PC-9 (cell line): ENCODE data around the gene SKIL. TPM values are rescaled to one million over a fixed set of nuclear protein-coding genes. Genes with fewer than 3 reads are reported as not detected.

ENCODE experiments used
- BruUV-seq: library from RNA; stranded (reverse); fragments of 400-500 nt; replicated peaks from 2 replicates; lab custom pipeline; 2021; lab: Mats Ljungman, UMichigan
- CTCF ChIA-PET: fragments of 300-600 bp; sonication (Branson Sonifier 250); formaldehyde crosslinking; loops from one replicate; lab custom pipeline; 2022; ENCODE audit warnings: antibody characterized with exemption; lab: Charles Lee
- POLR2A ChIA-PET: fragments of 300-600 bp; sonication (Branson Sonifier 250); formaldehyde crosslinking; loops from one replicate; lab custom pipeline; 2022; ENCODE audit warnings: antibody characterized with exemption; ENCODE audit not compliant: unreplicated experiment; lab: Charles Lee
- DNase-seq, 2 experiments: peaks; one replicate each; pipeline versions ENCODE4 v3.0.0 to v3.0.0-alpha.2; 2015 to 2022; ENCODE audit warnings: mixed read lengths in 1 of 2
- H2AFZ ChIP-seq: fragments of 200-600 bp; sonication (generic); 2 replicates; pipeline ENCODE4 v1.8.1; 2017; ENCODE audit warnings: antibody characterized with exemption
- H3F3A ChIP-seq: fragments of 200-600 bp; sonication (generic); 2 replicates; pipeline ENCODE4 v1.8.1; 2017; ENCODE audit warnings: antibody characterized with exemption, mild to moderate bottlenecking, low read depth; ENCODE audit not compliant: insufficient read depth
- H3K27ac ChIP-seq: fragments of 200-600 bp; sonication (generic); 2 replicates; pipeline ENCODE4 v1.6.1; 2016; ENCODE audit warnings: mixed run types
- H3K27me3 ChIP-seq: fragments of 200-600 bp; sonication (generic); 2 replicates; pipeline ENCODE4 v1.6.1; 2016; ENCODE audit warnings: low read depth, mixed run types; ENCODE audit not compliant: insufficient read depth
- H3K36me3 ChIP-seq: fragments of 200-600 bp; sonication (generic); 2 replicates; pipeline ENCODE4 v1.6.1; 2016; ENCODE audit warnings: low read depth, mixed run types
- H3K4me1 ChIP-seq: fragments of 200-600 bp; sonication (generic); replicated peaks from 2 replicates; pipeline ENCODE4 v1.6.1; 2016; ENCODE audit warnings: mixed run types; ENCODE audit not compliant: insufficient read depth
- H3K4me2 ChIP-seq: fragments of 200-600 bp; sonication (generic); 2 replicates; pipeline ENCODE4 v1.6.1; 2017; ENCODE audit warnings: mixed run types
- H3K4me3 ChIP-seq: fragments of 200-600 bp; sonication (generic); 2 replicates; pipeline ENCODE4 v1.6.1; 2016; ENCODE audit warnings: mixed run types
- H3K79me2 ChIP-seq: fragments of 200-600 bp; sonication (generic); 2 replicates; pipeline ENCODE4 v1.6.1; 2017; ENCODE audit warnings: low read depth, mixed run types
- H3K9me2 ChIP-seq: fragments of 200-600 bp; sonication (generic); 2 replicates; pipeline ENCODE4 v1.8.1; 2017; ENCODE audit warnings: mild to moderate bottlenecking; ENCODE audit not compliant: insufficient read depth
- H3K9me3 ChIP-seq: fragments of 200-600 bp; sonication (generic); 2 replicates; pipeline ENCODE4 v1.8.1; 2016; ENCODE audit warnings: low read depth; ENCODE audit not compliant: insufficient read depth
- H4K20me1 ChIP-seq: fragments of 200-600 bp; sonication (generic); 2 replicates; pipeline ENCODE4 v1.8.1; 2017; ENCODE audit not compliant: insufficient read depth
- EZH2 ChIP-seq: fragments of 200-600 bp; sonication (generic); IDR thresholded peaks from 2 replicates; pipeline ENCODE4 v1.8.0; 2017; ENCODE audit warnings: antibody characterized with exemption, low read depth
- intact Hi-C: fragments of 100-400 bp; cut with micrococcal nuclease; formaldehyde crosslinking; loops from one replicate; pipeline ENCODE4 v1.10.0; 2022; ENCODE audit not compliant: unreplicated experiment
- total RNA-seq: library from RNA; stranded (reverse); gene quantifications from 2 replicates; pipeline ENCODE4 v1.2.3, GENCODE V29; 2021
- TF ChIP-seq, protein P1 (sequence below): fragments of 200-600 bp; sonication (generic); conservative IDR thresholded peaks from 2 replicates; pipeline ENCODE4 v1.6.1; 2017; ENCODE audit warnings: mixed run types, antibody characterized with exemption, mild to moderate bottlenecking, moderate library complexity

The SKIL gene
- total RNA-seq, 1 experiment from 2014 or later: 138 TPM

DNA sequence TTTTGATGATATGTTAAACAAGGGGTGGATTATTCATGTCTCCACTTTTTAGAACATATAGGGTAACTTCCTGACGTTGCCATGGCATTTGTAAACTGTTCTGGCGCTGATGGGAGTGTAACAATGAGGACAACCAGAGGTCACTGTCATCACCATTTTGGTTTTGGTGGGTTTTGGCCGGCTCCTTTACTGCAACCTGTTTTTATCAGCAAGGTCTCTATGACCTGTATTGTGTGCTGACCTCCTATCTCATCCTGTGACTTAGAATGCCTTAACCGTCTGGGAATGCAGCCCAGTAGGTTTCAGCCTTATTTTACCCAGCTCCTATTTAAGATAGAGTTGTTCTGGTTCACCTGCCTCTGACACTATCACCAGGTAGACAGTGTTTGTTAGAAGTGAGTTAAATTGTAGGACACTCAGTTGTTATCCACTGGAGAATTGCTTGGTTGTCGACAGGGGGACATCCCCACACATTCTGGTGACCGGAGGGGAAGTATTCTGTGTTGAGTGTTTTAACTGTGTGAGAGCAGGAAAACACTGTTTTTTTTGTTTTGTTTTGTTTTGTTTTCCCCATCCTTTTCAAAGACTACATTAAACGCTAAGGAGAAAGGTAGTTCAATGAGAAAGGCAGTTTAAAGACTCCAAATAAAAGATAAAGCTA is 36.9 kb upstream of the SKIL start:
- Histone ChIP-seq H3K4me2 (peak overlapping the region; percentile 57), H2AFZ (peak overlapping the region; percentile 25), H3K9me3 (no peaks in the 10 kb centered on the region; the same call in 1 of the 2 replicates), H3K4me1 (peaks cover 35% of the 10 kb centered on the region), H4K20me1 (no peaks in the 10 kb centered on the region), H3K27ac (peak overlapping the region; percentile 52), H3K79me2 (no peaks in the 10 kb centered on the region), H3F3A (peaks cover 21% of the 10 kb centered on the region; the same call in 1 of the 2 replicates), H3K4me3 (peak overlapping the region; percentile 4; the same call in 1 of the 2 replicates), H3K9me2 (no peaks in the 10 kb centered on the region), H3K27me3 (no peaks in the 10 kb centered on the region), H3K36me3 (no peaks in the 10 kb centered on the region)
- TF ChIP-seq, protein P1, sequence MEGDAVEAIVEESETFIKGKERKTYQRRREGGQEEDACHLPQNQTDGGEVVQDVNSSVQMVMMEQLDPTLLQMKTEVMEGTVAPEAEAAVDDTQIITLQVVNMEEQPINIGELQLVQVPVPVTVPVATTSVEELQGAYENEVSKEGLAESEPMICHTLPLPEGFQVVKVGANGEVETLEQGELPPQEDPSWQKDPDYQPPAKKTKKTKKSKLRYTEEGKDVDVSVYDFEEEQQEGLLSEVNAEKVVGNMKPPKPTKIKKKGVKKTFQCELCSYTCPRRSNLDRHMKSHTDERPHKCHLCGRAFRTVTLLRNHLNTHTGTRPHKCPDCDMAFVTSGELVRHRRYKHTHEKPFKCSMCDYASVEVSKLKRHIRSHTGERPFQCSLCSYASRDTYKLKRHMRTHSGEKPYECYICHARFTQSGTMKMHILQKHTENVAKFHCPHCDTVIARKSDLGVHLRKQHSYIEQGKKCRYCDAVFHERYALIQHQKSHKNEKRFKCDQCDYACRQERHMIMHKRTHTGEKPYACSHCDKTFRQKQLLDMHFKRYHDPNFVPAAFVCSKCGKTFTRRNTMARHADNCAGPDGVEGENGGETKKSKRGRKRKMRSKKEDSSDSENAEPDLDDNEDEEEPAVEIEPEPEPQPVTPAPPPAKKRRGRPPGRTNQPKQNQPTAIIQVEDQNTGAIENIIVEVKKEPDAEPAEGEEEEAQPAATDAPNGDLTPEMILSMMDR: no peak
- no peak for TF ChIP-seq EZH2
- peak; percentile 74 to 79 for DNase-seq
- CTCF ChIA-PET: interaction anchor here (0.8 to 1.1 kb wide), 2 partner anchors 15 to 36 kb away, joined by 3 to 10 read pairs; no protein-coding TSS in a partner anchor
- intact Hi-C loops: loop anchor here (1.0 to 2.0 kb wide), 2 partner anchors 24 to 37 kb away; partner anchors contain the start of gene SKIL
- POLR2A ChIA-PET: interaction anchor here (0.6 to 2.5 kb wide), 9 partner anchors 8 to 836 kb away, joined by 3 to 38 read pairs (median 5); partner anchors contain the start of gene SKIL
- TSS peak; percentile 98 for BruUV-seq

DNA sequence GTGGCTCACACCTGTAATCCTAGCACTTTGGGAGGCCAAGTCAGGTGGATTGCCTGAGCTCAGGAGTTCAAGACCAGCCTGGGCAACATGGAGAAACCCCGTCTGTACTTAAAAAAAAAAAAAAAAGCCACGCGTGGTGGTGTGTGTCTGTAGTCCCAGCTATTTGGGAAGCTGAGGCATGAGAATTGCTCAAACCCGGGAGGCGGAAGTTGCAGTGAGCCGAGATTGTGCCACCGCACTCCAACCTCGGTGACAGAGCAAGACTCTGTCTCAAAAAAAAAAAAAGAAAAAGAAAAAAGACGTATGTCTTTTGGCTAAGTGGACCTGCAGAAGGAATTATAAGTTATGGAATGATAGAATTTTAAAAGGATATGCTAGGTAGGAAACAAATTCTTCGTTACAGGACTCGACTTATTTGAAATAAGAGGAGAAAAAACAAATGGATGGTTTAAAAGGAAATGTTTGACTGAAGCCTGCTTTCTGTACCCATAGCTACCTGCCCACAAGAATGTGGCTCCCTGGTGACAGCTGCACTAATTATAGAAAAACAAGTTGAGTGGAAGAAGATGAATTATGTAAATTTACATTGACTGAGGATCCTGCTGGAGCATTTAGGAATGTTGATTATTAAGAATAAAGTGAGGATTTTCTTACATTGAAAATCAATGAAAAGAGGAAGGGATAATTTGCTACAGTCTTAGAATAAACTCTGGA is 36.0 kb upstream of the SKIL start:
- POLR2A ChIA-PET: interaction anchor here (0.5 to 2.5 kb wide), 8 partner anchors 9 to 496 kb away, joined by 3 to 38 read pairs (median 7); partner anchors contain the start of gene SKIL

More for the DNA sequence above, 36.0 kb upstream of the SKIL start:
- Histone ChIP-seq H4K20me1 (no peaks in the 10 kb centered on the region), H3K9me2 (no peaks in the 10 kb centered on the region), H3K4me2 (peak overlapping the region; percentile 57), H3K9me3 (no peaks in the 10 kb centered on the region; the same call in 1 of the 2 replicates), H3F3A (peaks cover 21% of the 10 kb centered on the region; the same call in 1 of the 2 replicates), H3K27me3 (no peaks in the 10 kb centered on the region), H3K27ac (peak overlapping the region; percentile 52), H3K36me3 (no peaks in the 10 kb centered on the region), H3K4me1 (peaks cover 35% of the 10 kb centered on the region), H2AFZ (no peak overlapping the region; the same call in 1 of the 2 replicates), H3K4me3 (no peak overlapping the region), H3K79me2 (no peaks in the 10 kb centered on the region)
- CTCF ChIA-PET: interaction anchor here (0.6 to 1.1 kb wide), 3 partner anchors 15 to 92 kb away, joined by 3 to 10 read pairs (median 5); no protein-coding TSS in a partner anchor
- intact Hi-C loops: loop anchor here (2.0 kb wide), 1 partner anchor 23 kb away; no protein-coding TSS in a partner anchor
- TF ChIP-seq, protein P1: no peak
- TF ChIP-seq EZH2: no peak
- TSS peak; percentile 50 for BruUV-seq
- DNase-seq: peak; percentile 63 to 84
